ENCODE results near the gene TSSK3.

GRCh38 chr1:32404946-32405345, 42.6 kb downstream of the TSSK3 start:
- no peak for TF ChIP-seq POLR2A (IDR thresholded peaks at IDR 0.05)
- no peak for TF ChIP-seq EP300 (IDR thresholded peaks at IDR 0.05)
- TF ChIP-seq POLR2AphosphoS5 (IDR thresholded peaks at IDR 0.05), result no peak
- no peak for TF ChIP-seq CTCF (IDR thresholded peaks at IDR 0.05)
